ENCODE results near the gene SCFD2.

SCFD2 gene

DNA sequence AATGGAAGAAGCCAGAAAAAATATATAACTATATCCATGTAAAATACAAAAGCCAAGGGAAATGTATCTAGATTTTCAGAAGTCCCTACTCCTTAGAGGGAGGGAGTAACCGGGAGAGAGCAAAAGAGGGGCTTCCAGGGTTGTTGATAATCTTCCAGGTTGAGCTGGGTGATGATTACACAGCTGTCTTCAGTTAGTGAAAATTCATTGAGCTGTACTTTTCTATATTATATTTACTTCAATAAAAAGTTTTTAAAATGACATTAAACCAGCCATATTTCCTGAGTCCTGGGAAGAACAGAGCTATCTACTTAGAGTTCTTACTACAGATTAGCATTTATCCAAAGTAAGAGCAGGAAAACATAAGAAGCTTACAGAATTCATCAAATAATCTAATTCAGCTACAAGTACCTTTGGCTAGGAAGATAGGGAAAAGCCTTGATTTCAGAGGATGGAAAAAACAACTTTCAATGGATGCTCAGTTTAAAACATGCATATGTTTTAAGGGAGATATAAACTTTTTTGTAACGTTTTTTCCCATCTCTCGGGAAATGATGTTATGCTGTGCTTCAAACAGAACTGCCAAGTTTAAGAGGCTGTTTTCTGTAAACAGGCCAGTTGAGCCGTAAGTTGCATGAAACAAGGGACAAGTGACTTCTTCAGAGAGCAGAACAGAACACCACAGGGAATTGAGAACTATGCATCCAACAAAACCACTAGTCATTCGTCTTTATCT is 204.6 kb downstream of the SCFD2 start:
- Histone ChIP-seq H2AFZ (ENCODE audit: low read length) (no peak overlapping the region), H3K36me3 (ENCODE audit: insufficient read depth, low read length) (no peaks in the 10 kb centered on the region), H3K9ac (ENCODE audit: low read length) (no peak overlapping the region), H3K4me3 (ENCODE audit: low read depth, low read length, poor library complexity, severe bottlenecking) (no peak overlapping the region), H3K4me1 (ENCODE audit: insufficient read depth, low read length, severe bottlenecking) (no peaks in the 10 kb centered on the region), H4K20me1 (ENCODE audit: insufficient read depth, low read length) (no peaks in the 10 kb centered on the region), H3K27me3 (ENCODE audit: insufficient read depth, low read length) (no peaks in the 10 kb centered on the region), H3K27ac (ENCODE audit: low read depth, low read length, poor library complexity, severe bottlenecking) (no peak overlapping the region), H3K4me2 (ENCODE audit: low read length) (no peak overlapping the region), H3K9me2 (ENCODE audit: low read depth, low read length) (no peaks in the 10 kb centered on the region), H3F3A (ENCODE audit: insufficient read depth, low read length) (no peaks in the 10 kb centered on the region), H3K9me3 (ENCODE audit: low read length) (no peaks in the 10 kb centered on the region), H3K79me2 (ENCODE audit: insufficient read depth, low read length) (no peaks in the 10 kb centered on the region)
- TF ChIP-seq EZH2 (IDR thresholded peaks at IDR 0.05; ENCODE audit: borderline replicate concordance, low read length), result no peak
- TF ChIP-seq, protein P1, sequence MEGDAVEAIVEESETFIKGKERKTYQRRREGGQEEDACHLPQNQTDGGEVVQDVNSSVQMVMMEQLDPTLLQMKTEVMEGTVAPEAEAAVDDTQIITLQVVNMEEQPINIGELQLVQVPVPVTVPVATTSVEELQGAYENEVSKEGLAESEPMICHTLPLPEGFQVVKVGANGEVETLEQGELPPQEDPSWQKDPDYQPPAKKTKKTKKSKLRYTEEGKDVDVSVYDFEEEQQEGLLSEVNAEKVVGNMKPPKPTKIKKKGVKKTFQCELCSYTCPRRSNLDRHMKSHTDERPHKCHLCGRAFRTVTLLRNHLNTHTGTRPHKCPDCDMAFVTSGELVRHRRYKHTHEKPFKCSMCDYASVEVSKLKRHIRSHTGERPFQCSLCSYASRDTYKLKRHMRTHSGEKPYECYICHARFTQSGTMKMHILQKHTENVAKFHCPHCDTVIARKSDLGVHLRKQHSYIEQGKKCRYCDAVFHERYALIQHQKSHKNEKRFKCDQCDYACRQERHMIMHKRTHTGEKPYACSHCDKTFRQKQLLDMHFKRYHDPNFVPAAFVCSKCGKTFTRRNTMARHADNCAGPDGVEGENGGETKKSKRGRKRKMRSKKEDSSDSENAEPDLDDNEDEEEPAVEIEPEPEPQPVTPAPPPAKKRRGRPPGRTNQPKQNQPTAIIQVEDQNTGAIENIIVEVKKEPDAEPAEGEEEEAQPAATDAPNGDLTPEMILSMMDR (IDR thresholded peaks at IDR 0.05; ENCODE audit: low read length), result no peak

DNA sequence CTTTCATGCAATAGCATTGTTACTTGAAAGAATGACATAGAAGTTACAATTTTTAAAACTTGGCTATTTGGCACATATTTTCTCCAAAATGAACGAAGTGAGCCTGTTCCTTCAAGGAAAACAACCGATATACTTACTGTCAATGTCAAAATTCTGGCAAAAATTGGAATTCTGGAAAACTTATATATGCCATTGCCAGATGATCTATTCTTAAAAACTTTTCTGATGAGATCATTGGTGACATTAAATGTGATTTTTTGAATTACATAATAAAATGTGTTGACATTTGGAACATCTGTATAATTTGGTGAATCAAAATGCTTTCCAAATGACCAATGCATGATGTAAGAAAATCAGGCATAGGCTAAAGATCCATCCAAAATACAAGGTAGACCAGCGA is 209.0 kb downstream of the SCFD2 start:
- Histone ChIP-seq H3K9ac (ENCODE audit: low read length) (no peak overlapping the region), H3K27me3 (ENCODE audit: insufficient read depth, low read length) (no peaks in the 10 kb centered on the region), H3K4me1 (ENCODE audit: insufficient read depth, low read length, severe bottlenecking) (no peaks in the 10 kb centered on the region), H3F3A (ENCODE audit: insufficient read depth, low read length) (no peaks in the 10 kb centered on the region), H3K79me2 (ENCODE audit: insufficient read depth, low read length) (no peaks in the 10 kb centered on the region), H3K27ac (ENCODE audit: low read depth, low read length, poor library complexity, severe bottlenecking) (no peak overlapping the region), H3K36me3 (ENCODE audit: insufficient read depth, low read length) (0 out of 2 replicates have a peak, but pooled peaks cover 6% of the 10 kb centered on the region), H3K4me3 (ENCODE audit: low read depth, low read length, poor library complexity, severe bottlenecking) (no peak overlapping the region), H3K9me3 (ENCODE audit: low read length) (peaks cover 2% of the 10 kb centered on the region; the same call in 1 of the 2 replicates), H2AFZ (ENCODE audit: low read length) (no peak overlapping the region), H4K20me1 (ENCODE audit: insufficient read depth, low read length) (no peaks in the 10 kb centered on the region), H3K9me2 (ENCODE audit: low read depth, low read length) (no peaks in the 10 kb centered on the region), H3K4me2 (ENCODE audit: low read length) (no peak overlapping the region)
- TF ChIP-seq EZH2 (IDR thresholded peaks at IDR 0.05; ENCODE audit: borderline replicate concordance, low read length), result no peak
- TF ChIP-seq, protein P1 (IDR thresholded peaks at IDR 0.05; ENCODE audit: low read length), result no peak

DNA sequence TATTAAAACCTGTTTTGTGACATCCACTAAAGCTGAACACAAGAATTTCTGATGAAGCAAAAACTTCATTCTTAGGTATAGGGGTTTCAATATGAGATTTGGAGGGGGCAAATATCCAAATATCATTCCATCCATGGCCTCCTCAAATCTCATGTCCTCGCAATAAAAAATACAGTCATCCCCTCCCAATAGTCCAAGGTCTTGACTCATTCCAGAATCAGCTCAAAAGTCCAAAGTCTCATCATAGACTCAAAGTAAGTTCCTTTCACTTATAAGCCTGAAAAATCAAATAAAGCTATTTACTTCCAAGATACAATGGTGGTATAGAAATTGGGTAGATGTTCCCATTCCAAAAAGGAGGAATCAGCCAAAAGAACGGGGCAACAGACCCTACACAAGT is 213.4 kb downstream of the SCFD2 start:
- Histone ChIP-seq H3K4me1 (ENCODE audit: insufficient read depth, low read length, severe bottlenecking) (no peaks in the 10 kb centered on the region), H3K9ac (ENCODE audit: low read length) (no peak overlapping the region), H2AFZ (ENCODE audit: low read length) (no peak overlapping the region), H4K20me1 (ENCODE audit: insufficient read depth, low read length) (no peaks in the 10 kb centered on the region), H3F3A (ENCODE audit: insufficient read depth, low read length) (no peaks in the 10 kb centered on the region), H3K4me2 (ENCODE audit: low read length) (no peak overlapping the region), H3K36me3 (ENCODE audit: insufficient read depth, low read length) (0 out of 2 replicates have a peak, but pooled peaks cover 6% of the 10 kb centered on the region), H3K9me3 (ENCODE audit: low read length) (peaks cover 2% of the 10 kb centered on the region; the same call in 1 of the 2 replicates), H3K27me3 (ENCODE audit: insufficient read depth, low read length) (no peaks in the 10 kb centered on the region), H3K9me2 (ENCODE audit: low read depth, low read length) (no peaks in the 10 kb centered on the region), H3K4me3 (ENCODE audit: low read depth, low read length, poor library complexity, severe bottlenecking) (no peak overlapping the region), H3K79me2 (ENCODE audit: insufficient read depth, low read length) (no peaks in the 10 kb centered on the region), H3K27ac (ENCODE audit: low read depth, low read length, poor library complexity, severe bottlenecking) (no peak overlapping the region)
- TF ChIP-seq, protein P1 (IDR thresholded peaks at IDR 0.05; ENCODE audit: low read length), result no peak
- no peak for TF ChIP-seq EZH2 (IDR thresholded peaks at IDR 0.05; ENCODE audit: borderline replicate concordance, low read length)
